Naive thymus-derived CD4-positive, alpha-beta T cell (primary cell): Measurements from ENCODE around the gene CCDC122. TPM values are rescaled to one million over a fixed set of nuclear protein-coding genes. Genes with fewer than 3 reads are reported as not detected.

Source experiments
- ATAC-seq: fragments of 150-1000 bp; cut with Tn5 transposase; 2 replicates; pipeline ENCODE4 v1.10.0; 2021; ENCODE audit warnings: mild to moderate bottlenecking, moderate library complexity
- CTCF ChIA-PET: fragments of 350-600 bp; sonication (Branson Sonifier 250); formaldehyde crosslinking; loops from one replicate; lab custom pipeline; 2021; ENCODE audit warnings: antibody characterized with exemption; lab: Charles Lee
- POLR2A ChIA-PET: fragments of 350-600 bp; sonication (Branson Sonifier 250); formaldehyde crosslinking; loops from one replicate; lab custom pipeline; 2021; ENCODE audit warnings: antibody characterized with exemption, inconsistent platforms; lab: Charles Lee
- DNase-seq, 9 donors: peaks; one replicate each; pipeline versions ENCODE4 v3.0.0 to v3.0.0-alpha.2; 2020 to 2022; ENCODE audit warnings: mixed read lengths in 1 of 9
- H3K27ac ChIP-seq: one replicate; pipeline ENCODE4 v1.7.0; 2013; ENCODE audit warnings: mild to moderate bottlenecking, low read depth, low read length, moderate library complexity
- H3K27me3 ChIP-seq, 2 donors: one replicate each; pipeline ENCODE4 v1.7.0; 2013; ENCODE audit warnings: low read length in 2 of 2, mild to moderate bottlenecking in 2 of 2, moderate library complexity in 2 of 2; ENCODE audit not compliant: control insufficient read depth in 2 of 2, insufficient read depth in 2 of 2
- H3K36me3 ChIP-seq, 3 experiments: 1 replicate in 2 of 3; 2 replicates in 1 of 3; pipeline ENCODE4 v1.7.0; 2013; ENCODE audit warnings: low read length in 3 of 3, mild to moderate bottlenecking in 3 of 3, moderate library complexity in 1 of 3; ENCODE audit not compliant: insufficient read depth in 3 of 3, control insufficient read depth in 2 of 3
- H3K4me1 ChIP-seq, 2 donors: one replicate each; pipeline ENCODE4 v1.7.0; 2013; ENCODE audit warnings: low read length in 2 of 2, mild to moderate bottlenecking in 2 of 2, moderate library complexity in 1 of 2; ENCODE audit not compliant: control insufficient read depth in 2 of 2, insufficient read depth in 2 of 2
- H3K4me3 ChIP-seq: 2 replicates; pipeline ENCODE4 v1.7.0; 2013; ENCODE audit warnings: mild to moderate bottlenecking, low read length
- H3K9me3 ChIP-seq, 3 experiments: 1 replicate in 2 of 3; 2 replicates in 1 of 3; pipeline ENCODE4 v1.7.0; 2013; ENCODE audit warnings: low read length in 3 of 3; ENCODE audit not compliant: control insufficient read depth in 2 of 3
- H3K27ac Mint-ChIP-seq, 9 donors: one replicate each; pipeline ENCODE4 v1.8.0; 2020 to 2022; ENCODE audit warnings: mixed read lengths in 9 of 9, mild to moderate bottlenecking in 8 of 9, moderate library complexity in 5 of 9, inconsistent platforms in 2 of 9
- H3K27me3 Mint-ChIP-seq, 5 donors: one replicate each; pipeline ENCODE4 v1.8.0; 2021 to 2022; ENCODE audit warnings: mixed read lengths in 5 of 5, mild to moderate bottlenecking in 1 of 5
- H3K36me3 Mint-ChIP-seq, 5 donors: one replicate each; pipeline ENCODE4 v1.8.0; 2020 to 2022; ENCODE audit warnings: mixed read lengths in 5 of 5, mild to moderate bottlenecking in 3 of 5, inconsistent platforms in 1 of 5
- H3K4me1 Mint-ChIP-seq, 7 donors: one replicate each; pipeline ENCODE4 v1.8.0; 2020 to 2022; ENCODE audit warnings: mixed read lengths in 7 of 7, mild to moderate bottlenecking in 3 of 7, inconsistent platforms in 1 of 7
- H3K4me3 Mint-ChIP-seq, 10 donors: one replicate each; pipeline ENCODE4 v1.8.0; 2020 to 2022; ENCODE audit warnings: mild to moderate bottlenecking in 10 of 10, mixed read lengths in 10 of 10, moderate library complexity in 6 of 10, inconsistent platforms in 2 of 10
- H3K9me3 Mint-ChIP-seq, 11 donors: one replicate each; pipeline ENCODE4 v1.8.0; 2020 to 2022; ENCODE audit warnings: mixed read lengths in 11 of 11, mild to moderate bottlenecking in 4 of 11, inconsistent platforms in 1 of 11, moderate library complexity in 1 of 11
- intact Hi-C, 2 donors: fragments of 100-400 bp; cut with micrococcal nuclease; formaldehyde crosslinking; loops; one replicate each; pipeline ENCODE4 v1.15.1; 2023
- polyA plus RNA-seq, 2 donors: library from polyadenylated mRNA; unstranded; fragments of 300-500 nt; fragmentation: Illumina TruSeq; gene quantifications; one replicate each; pipeline ENCODE4 v1.2.3, GENCODE V29; 2021
- total RNA-seq, 6 experiments: library from RNA in 5 of 6; stranded (reverse) in 5 of 6; gene quantifications; 1 replicate in 5 of 6; 2 replicates in 1 of 6; pipeline ENCODE4 v1.2.3 and lab custom pipeline; 2021 to 2026

Gene CCDC122
- total and polyA plus RNA-seq, 7 experiments from 2014 or later = 1.1 to 2.3 (median 1.4) TPM; not detected in 2

DNA sequence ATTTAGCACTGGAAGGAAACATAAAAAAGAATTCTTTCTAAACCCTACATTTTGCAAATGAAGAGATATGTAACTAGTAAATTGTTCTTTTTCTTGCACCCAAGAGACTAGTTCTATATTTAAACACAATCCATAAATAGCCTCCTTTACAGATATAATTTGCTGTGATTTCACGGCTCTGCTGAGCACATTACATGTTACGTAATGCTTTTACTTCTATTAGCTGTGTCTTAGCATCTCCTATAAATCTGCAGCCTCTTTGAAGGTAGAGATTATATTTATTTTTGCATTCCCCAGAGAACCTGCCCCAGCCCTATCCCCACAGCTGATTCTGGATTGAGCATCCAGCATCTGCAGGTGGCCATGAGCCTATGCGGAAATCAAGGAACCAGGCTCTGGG is 32.3 kb upstream of the CCDC122 start:
- CTCF ChIA-PET = interaction anchor here (8.0 kb wide), 1 partner anchor 526 kb away, joined by 54 read pairs; no protein-coding TSS in a partner anchor
- POLR2A ChIA-PET = no interaction called here
- H3K9me3 ChIP-seq = no peaks in the 10 kb centered on the region
- H3K9me3 Mint-ChIP-seq = no peaks in the 10 kb centered on the region
- no peak overlapping the region for H3K27ac ChIP-seq
- H3K4me1 Mint-ChIP-seq = peaks cover 0 to 6% (median 3%) of the 10 kb centered on the region in 7 donors
- no peak overlapping the region for H3K4me3 Mint-ChIP-seq
- peaks cover 0 to 35% (median 20%) of the 10 kb centered on the region in 5 donors for H3K27me3 Mint-ChIP-seq
- no peaks in the 10 kb centered on the region for H3K4me1 ChIP-seq
- no peaks in the 10 kb centered on the region for H3K36me3 Mint-ChIP-seq
- no peaks in the 10 kb centered on the region for H3K36me3 ChIP-seq
- intact Hi-C loops = no loop called here
- no peak overlapping the region for H3K27ac Mint-ChIP-seq
- no peak overlapping the region for H3K4me3 ChIP-seq
- ATAC-seq (no peak), DNase-seq (no peak)
- no peaks in the 10 kb centered on the region for H3K27me3 ChIP-seq

DNA sequence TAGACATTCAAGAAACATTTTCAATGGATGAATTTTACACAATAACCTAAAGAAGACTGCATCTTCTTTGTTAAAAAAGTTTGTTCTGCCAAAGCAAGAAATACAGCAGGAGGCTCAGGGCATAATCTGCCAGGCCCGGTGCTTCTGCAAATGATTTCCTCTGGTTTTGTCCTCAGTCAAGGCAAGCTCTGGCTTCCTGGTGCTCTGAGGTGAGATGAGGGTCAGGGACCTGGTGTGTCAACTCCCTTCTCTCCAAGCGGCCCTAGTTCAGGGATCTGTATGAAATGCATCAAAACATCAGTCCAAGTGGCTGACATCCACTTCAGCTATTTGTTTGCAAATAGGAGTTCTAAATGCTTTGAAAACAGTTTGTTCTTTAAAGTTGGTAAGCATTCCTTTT is 31.7 kb upstream of the CCDC122 start:
- DNase-seq = no peak
- Mint-ChIP-seq H3K9me3 (no peaks in the 10 kb centered on the region), H3K27ac (no peak overlapping the region), H3K36me3 (no peaks in the 10 kb centered on the region), H3K4me1 (peaks cover 0 to 6% (median 3%) of the 10 kb centered on the region in 7 donors), H3K27me3 (peaks cover 0 to 37% (median 22%) of the 10 kb centered on the region in 5 donors), H3K4me3 (no peak overlapping the region)
- H3K27ac ChIP-seq = no peak overlapping the region
- ChIA-PET POLR2A (no interaction called here), CTCF (interaction anchor here (0.9 to 8.0 kb wide), 2 partner anchors 526 to 562 kb away, joined by 4 to 54 read pairs; no protein-coding TSS in a partner anchor)
- intact Hi-C loops = no loop called here
- no peak for ATAC-seq
- no peaks in the 10 kb centered on the region for H3K4me1 ChIP-seq
- H3K9me3 ChIP-seq = no peaks in the 10 kb centered on the region
- H3K27me3 ChIP-seq = no peaks in the 10 kb centered on the region
- no peak overlapping the region for H3K4me3 ChIP-seq
- H3K36me3 ChIP-seq = no peaks in the 10 kb centered on the region

DNA sequence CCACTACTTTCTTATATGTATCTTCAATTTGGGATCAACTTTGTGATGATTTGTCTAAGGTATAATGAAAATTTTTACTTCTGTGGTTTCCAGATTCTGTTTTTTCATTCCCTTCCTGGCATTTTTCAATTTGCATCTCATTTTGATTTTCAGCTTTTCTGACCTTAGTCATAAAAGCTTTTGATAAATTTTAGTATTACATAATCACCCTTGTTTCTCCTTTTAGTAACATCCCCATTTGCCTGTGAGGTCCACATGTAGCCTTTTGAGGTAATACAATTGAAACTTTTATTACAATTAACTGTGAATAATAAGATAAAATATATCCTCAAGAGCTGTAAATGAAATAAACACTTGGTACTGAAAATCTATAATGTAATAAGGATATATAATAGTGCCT is 31.3 kb upstream of the CCDC122 start:
- ChIA-PET POLR2A (no interaction called here), CTCF (interaction anchor here (0.9 to 8.0 kb wide), 2 partner anchors 527 to 563 kb away, joined by 4 to 54 read pairs; no protein-coding TSS in a partner anchor)
- Histone ChIP-seq H3K9me3 (no peaks in the 10 kb centered on the region), H3K27me3 (no peaks in the 10 kb centered on the region), H3K4me1 (no peaks in the 10 kb centered on the region), H3K27ac (no peak overlapping the region), H3K36me3 (no peaks in the 10 kb centered on the region), H3K4me3 (no peak overlapping the region)
- peaks cover 1 to 36% (median 23%) of the 10 kb centered on the region in 5 donors for H3K27me3 Mint-ChIP-seq
- H3K4me3 Mint-ChIP-seq = no peak overlapping the region
- H3K36me3 Mint-ChIP-seq = no peaks in the 10 kb centered on the region
- ATAC-seq (no peak), DNase-seq (no peak)
- no peak overlapping the region for H3K27ac Mint-ChIP-seq
- H3K9me3 Mint-ChIP-seq = no peaks in the 10 kb centered on the region
- intact Hi-C loops = no loop called here
- peaks cover 0 to 6% (median 3%) of the 10 kb centered on the region in 7 donors for H3K4me1 Mint-ChIP-seq

DNA sequence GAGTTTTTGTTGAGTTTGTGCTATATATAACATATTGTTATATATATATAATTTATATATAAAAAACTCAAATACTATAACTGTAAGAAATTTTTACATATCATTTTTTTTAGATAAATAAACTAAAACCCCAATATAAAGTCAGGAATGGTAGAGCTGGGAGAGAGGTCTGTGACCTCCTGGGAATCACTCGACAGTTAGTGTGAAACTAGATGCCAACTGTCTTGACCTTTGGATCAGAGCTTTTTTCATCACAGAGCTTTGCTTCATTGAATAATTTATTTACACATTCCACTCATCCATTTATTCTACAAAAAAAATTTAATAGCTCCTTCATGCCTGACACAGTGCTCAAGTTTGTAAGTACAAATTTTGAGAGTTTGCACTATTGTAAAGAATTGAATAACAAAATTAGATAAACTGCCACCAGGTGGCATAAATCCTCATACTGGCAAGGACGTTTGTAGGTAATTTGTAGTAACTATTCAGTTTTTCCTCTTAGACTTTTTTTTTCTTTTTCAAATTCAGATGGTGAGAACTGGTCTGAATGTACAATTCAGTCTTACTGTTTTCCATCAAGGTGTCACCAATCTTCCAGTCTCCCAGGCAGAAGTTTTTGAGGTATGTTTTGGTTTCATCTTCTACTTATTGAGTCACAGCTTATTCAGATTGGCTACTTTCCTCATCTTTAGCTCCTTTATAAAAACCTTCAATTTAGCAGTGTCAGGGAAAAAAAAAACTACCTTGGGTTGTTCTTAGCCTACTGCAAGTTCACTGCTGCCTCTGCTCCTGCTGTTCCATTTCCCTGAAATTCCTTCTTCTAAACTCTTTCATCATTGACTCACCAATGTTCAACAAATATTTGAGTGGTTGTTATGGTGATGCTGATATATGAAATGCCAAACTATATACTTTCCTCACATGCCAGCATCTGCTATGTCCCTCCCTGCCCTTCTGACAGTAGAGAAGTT is 28.9 kb upstream of the CCDC122 start:
- Mint-ChIP-seq H3K36me3 (no peaks in the 10 kb centered on the region), H3K27ac (no peak overlapping the region), H3K27me3 (peaks cover 9 to 34% (median 31%) of the 10 kb centered on the region in 5 donors), H3K4me3 (no peak overlapping the region), H3K9me3 (peaks cover 0 to 2% (median 0%) of the 10 kb centered on the region in 11 donors), H3K4me1 (peaks cover 0 to 6% (median 3%) of the 10 kb centered on the region in 7 donors)
- CTCF ChIA-PET = interaction anchor here (0.6 to 8.0 kb wide), 14 partner anchors 10 to 1212 kb away, joined by 3 to 54 read pairs (median 4); partner anchors contain the start of gene LACC1
- no peaks in the 10 kb centered on the region for H3K9me3 ChIP-seq
- H3K27me3 ChIP-seq = no peaks in the 10 kb centered on the region
- H3K27ac ChIP-seq = no peak overlapping the region
- H3K36me3 ChIP-seq = no peaks in the 10 kb centered on the region
- ATAC-seq (peak; percentile 46), DNase-seq (peak in 5 of 9 donors; percentile 14 to 41 (median 23))
- H3K4me3 ChIP-seq = no peak overlapping the region
- H3K4me1 ChIP-seq = no peaks in the 10 kb centered on the region
- POLR2A ChIA-PET = no interaction called here
- intact Hi-C loops = loop anchor here (1.0 to 10.0 kb wide), 7 partner anchors 234 to 1401 kb away; partner anchors contain the start of gene TSC22D1 (in 1 of the 2)

DNA sequence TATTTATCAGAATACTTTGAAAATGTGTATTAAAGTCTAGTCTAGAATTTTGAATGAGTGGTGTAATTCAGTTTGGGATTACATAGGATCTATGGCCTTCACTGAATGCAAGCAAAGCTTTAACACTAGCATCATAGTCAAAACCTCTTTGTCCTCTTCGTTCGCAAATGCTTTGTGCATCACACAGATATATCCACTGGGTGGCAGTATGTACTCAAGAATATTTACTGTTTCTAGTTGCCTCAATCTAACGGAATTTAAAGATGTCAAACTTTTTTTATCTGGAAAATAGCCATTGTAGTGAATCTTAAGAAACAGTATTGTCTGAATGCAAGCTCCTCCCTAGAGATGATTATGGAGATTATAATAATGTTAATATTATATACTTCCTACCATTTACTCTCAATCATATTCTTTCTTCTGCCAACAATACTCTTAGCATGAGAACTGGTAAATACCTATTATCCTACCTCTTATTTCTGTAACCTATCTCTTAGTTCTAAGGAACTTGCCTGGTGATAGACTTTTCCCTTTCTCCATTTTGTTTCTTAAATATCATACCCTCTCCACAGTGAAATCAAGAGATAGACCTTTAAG is 26.0 kb upstream of the CCDC122 start:
- H3K27me3 Mint-ChIP-seq = peaks cover 13 to 35% (median 18%) of the 10 kb centered on the region in 5 donors
- peaks cover 0 to 6% (median 3%) of the 10 kb centered on the region in 7 donors for H3K4me1 Mint-ChIP-seq
- H3K4me1 ChIP-seq = no peaks in the 10 kb centered on the region
- intact Hi-C loops = loop anchor here (1.0 to 10.0 kb wide), 13 partner anchors 26 to 1405 kb away; partner anchors contain the start of genes CCDC122 (in 1 of the 2), LACC1 (in 1 of the 2) and TSC22D1 (in 1 of the 2)
- no peak overlapping the region for H3K4me3 ChIP-seq
- ATAC-seq (peak; percentile 85), DNase-seq (peak in 7 of 9 donors; percentile 21 to 61 (median 48))
- H3K27me3 ChIP-seq = no peaks in the 10 kb centered on the region
- H3K36me3 ChIP-seq = no peaks in the 10 kb centered on the region
- no peaks in the 10 kb centered on the region for H3K36me3 Mint-ChIP-seq
- no peak overlapping the region for H3K27ac Mint-ChIP-seq
- CTCF ChIA-PET = interaction anchor here (1.2 to 8.0 kb wide), 5 partner anchors 8 to 568 kb away, joined by 3 to 54 read pairs (median 5); no protein-coding TSS in a partner anchor
- H3K27ac ChIP-seq = no peak overlapping the region
- no peak overlapping the region for H3K4me3 Mint-ChIP-seq
- POLR2A ChIA-PET = no interaction called here
- peaks cover 0 to 2% (median 0%) of the 10 kb centered on the region in 11 donors for H3K9me3 Mint-ChIP-seq
- H3K9me3 ChIP-seq = no peaks in the 10 kb centered on the region

DNA sequence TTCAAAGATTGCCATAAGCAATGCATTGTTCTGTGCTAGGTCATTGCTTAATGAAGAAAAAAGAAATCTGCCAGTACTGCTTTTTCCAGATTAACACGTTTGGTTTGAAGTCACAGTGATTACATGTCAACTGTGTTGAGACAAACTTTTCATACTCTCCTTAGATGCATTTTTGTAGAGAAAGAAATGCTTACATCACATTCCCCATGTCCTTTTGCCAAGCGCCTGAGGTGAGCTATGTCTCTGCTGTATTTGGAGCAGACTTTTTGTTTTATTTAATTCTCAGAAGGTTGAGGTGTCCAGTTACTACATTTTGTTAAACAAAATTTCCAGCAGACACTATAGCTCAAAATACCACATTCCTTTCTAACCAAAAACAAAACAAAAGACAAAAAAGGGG is 16.4 kb upstream of the CCDC122 start:
- Histone ChIP-seq H3K4me3 (no peak overlapping the region), H3K9me3 (no peaks in the 10 kb centered on the region), H3K27ac (no peak overlapping the region), H3K27me3 (no peaks in the 10 kb centered on the region), H3K36me3 (no peaks in the 10 kb centered on the region), H3K4me1 (no peaks in the 10 kb centered on the region)
- POLR2A ChIA-PET = no interaction called here
- DNase-seq = no peak
- Mint-ChIP-seq H3K27ac (no peak overlapping the region), H3K27me3 (peaks cover 0 to 21% (median 5%) of the 10 kb centered on the region in 5 donors), H3K36me3 (no peaks in the 10 kb centered on the region), H3K4me1 (no peaks in the 10 kb centered on the region), H3K4me3 (no peak overlapping the region), H3K9me3 (no peaks in the 10 kb centered on the region)
- no peak for ATAC-seq
- intact Hi-C loops = no loop called here
- CTCF ChIA-PET = interaction anchor here (0.6 kb wide), 1 partner anchor 1523 kb away, joined by 4 read pairs; no protein-coding TSS in a partner anchor
